HFFc6 (cell line): ENCODE results near the gene LAMB2. TPM values are rescaled to one million over a fixed set of nuclear protein-coding genes. Genes with fewer than 3 reads are reported as not detected.

ENCODE experiments used
- DNase-seq: peaks from one replicate; pipeline ENCODE4 v3.0.0-alpha.2; 2018
- H3K27ac Mint-ChIP-seq: 2 replicates; pipeline ENCODE4 v1.8.0; 2020; ENCODE audit warnings: mild to moderate bottlenecking, mixed read lengths
- H3K27me3 Mint-ChIP-seq: 2 replicates; pipeline ENCODE4 v1.8.0; 2021; ENCODE audit warnings: mild to moderate bottlenecking, moderate library complexity, mixed read lengths; ENCODE audit not compliant: insufficient read depth
- H3K36me3 Mint-ChIP-seq: 2 replicates; pipeline ENCODE4 v1.8.0; 2021; ENCODE audit warnings: low read depth, mixed read lengths
- H3K4me1 Mint-ChIP-seq: 2 replicates; pipeline ENCODE4 v1.8.0; 2020; ENCODE audit warnings: low read depth, mixed read lengths
- H3K4me3 Mint-ChIP-seq: 2 replicates; pipeline ENCODE4 v1.8.0; 2020; ENCODE audit warnings: mild to moderate bottlenecking, moderate library complexity, mixed read lengths
- H3K9me3 Mint-ChIP-seq: 2 replicates; pipeline ENCODE4 v1.8.0; 2020; ENCODE audit warnings: mild to moderate bottlenecking, mixed read lengths
- CTCF ChIP-seq: fragments of 200-600 bp; sonication (generic); IDR thresholded peaks from 2 replicates; pipeline ENCODE4 v1.5.0; 2021; ENCODE audit warnings: antibody characterized with exemption, mild to moderate bottlenecking
- total RNA-seq, 6 experiments: library from RNA; stranded (reverse); fragmentation: NEBNext Ultra II Directional; extraction: Animal tissue kit (Norgen Biotek cat#: 25700); gene quantifications; 2 replicates in 1 of 6; 3 replicates in 5 of 6; pipeline ENCODE4 v1.2.3, GENCODE V29; 2021

The LAMB2 gene
- total RNA-seq, 6 experiments from 2014 or later: 432 to 518 (median 449) TPM

- Mint-ChIP-seq H3K4me3 (no peak overlapping the region), H3K9me3 (no peaks in the 10 kb centered on the region), H3K27ac (no peak overlapping the region), H3K36me3 (peaks cover 11% of the 10 kb centered on the region), H3K4me1 (peaks cover 13% of the 10 kb centered on the region), H3K27me3 (peaks cover 6% of the 10 kb centered on the region)
- no peak for DNase-seq
- TF ChIP-seq CTCF: no peak
These were observed 9.2 kb downstream of the LAMB2 start for GRCh38 chr3:49123687-49124086.

- H3K36me3 Mint-ChIP-seq: peaks cover 11% of the 10 kb centered on the region
- H3K4me3 Mint-ChIP-seq: no peak overlapping the region
- no peak for DNase-seq
- no peak for TF ChIP-seq CTCF
- no peak overlapping the region for H3K27ac Mint-ChIP-seq
- H3K4me1 Mint-ChIP-seq: peaks cover 13% of the 10 kb centered on the region
- H3K9me3 Mint-ChIP-seq: no peaks in the 10 kb centered on the region
- peaks cover 6% of the 10 kb centered on the region for H3K27me3 Mint-ChIP-seq
These were observed 9.8 kb downstream of the LAMB2 start for GRCh38 chr3:49122886-49123545.

- no peak for TF ChIP-seq CTCF
- peaks cover 11% of the 10 kb centered on the region for H3K36me3 Mint-ChIP-seq
- H3K27ac Mint-ChIP-seq: 0 out of 2 replicates have a peak overlapping the region, but pooled peaks have one; percentile 58
- H3K27me3 Mint-ChIP-seq: peaks cover 6% of the 10 kb centered on the region
- H3K4me3 Mint-ChIP-seq: no peak overlapping the region
- DNase-seq: no peak
- H3K9me3 Mint-ChIP-seq: no peaks in the 10 kb centered on the region
- H3K4me1 Mint-ChIP-seq: peaks cover 13% of the 10 kb centered on the region
These were observed 10.4 kb downstream of the LAMB2 start for GRCh38 chr3:49122451-49122850.

- Mint-ChIP-seq H3K36me3 (peaks cover 11% of the 10 kb centered on the region), H3K27me3 (peaks cover 6% of the 10 kb centered on the region), H3K27ac (peak overlapping the region; percentile 58; the same call in 1 of the 2 replicates), H3K4me3 (no peak overlapping the region), H3K4me1 (peaks cover 13% of the 10 kb centered on the region), H3K9me3 (no peaks in the 10 kb centered on the region)
- DNase-seq: no peak
- TF ChIP-seq CTCF: no peak
These were observed 10.8 kb downstream of the LAMB2 start for GRCh38 chr3:49122022-49122421.

- no peak for TF ChIP-seq CTCF
- peaks cover 13% of the 10 kb centered on the region for H3K4me1 Mint-ChIP-seq
- DNase-seq: no peak
- no peaks in the 10 kb centered on the region for H3K9me3 Mint-ChIP-seq
- peaks cover 13% of the 10 kb centered on the region for H3K36me3 Mint-ChIP-seq
- H3K27me3 Mint-ChIP-seq: peaks cover 6% of the 10 kb centered on the region
- peak overlapping the region; percentile 30; the same call in 1 of the 2 replicates for H3K4me3 Mint-ChIP-seq
- H3K27ac Mint-ChIP-seq: peak overlapping the region; percentile 58
These were observed 11.6 kb downstream of the LAMB2 start for GRCh38 chr3:49121132-49121736.
